IMR-90 (cell line): ENCODE data around the gene LTBP4.

Source experiments
- POLR2A ChIP-seq: IDR thresholded peaks from 2 replicates; pipeline ENCODE4 v1.6.1; 2012; ENCODE audit warnings: mild to moderate bottlenecking, low read depth, low read length
- TF ChIP-seq, protein P1 (sequence below): conservative IDR thresholded peaks from 2 replicates; pipeline ENCODE4 v1.5.1; 2012; ENCODE audit warnings: mild to moderate bottlenecking, low read depth, low read length, improper control_type of control experiment

DNA sequence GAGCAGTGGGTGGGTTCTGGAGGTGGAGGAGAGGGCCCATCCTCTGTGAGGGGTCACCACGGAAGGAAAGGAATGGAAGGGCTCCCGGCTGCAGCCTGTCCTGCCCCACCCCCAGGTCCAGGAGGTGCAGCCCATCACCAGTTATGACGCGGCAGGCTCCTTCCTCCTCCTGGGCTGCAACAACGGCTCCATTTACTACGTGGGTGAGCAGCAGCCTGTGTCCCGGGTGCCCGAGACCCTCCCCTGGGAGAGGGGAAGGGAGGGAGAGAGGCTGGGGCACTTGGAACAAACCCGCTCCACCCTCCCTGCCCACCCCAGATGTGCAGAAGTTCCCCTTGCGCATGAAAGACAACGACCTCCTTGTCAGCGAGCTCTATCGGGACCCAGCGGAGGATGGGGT lies 17.9 kb upstream of the LTBP4 start:
- TF ChIP-seq POLR2A, result no peak
- TF ChIP-seq, protein P1, sequence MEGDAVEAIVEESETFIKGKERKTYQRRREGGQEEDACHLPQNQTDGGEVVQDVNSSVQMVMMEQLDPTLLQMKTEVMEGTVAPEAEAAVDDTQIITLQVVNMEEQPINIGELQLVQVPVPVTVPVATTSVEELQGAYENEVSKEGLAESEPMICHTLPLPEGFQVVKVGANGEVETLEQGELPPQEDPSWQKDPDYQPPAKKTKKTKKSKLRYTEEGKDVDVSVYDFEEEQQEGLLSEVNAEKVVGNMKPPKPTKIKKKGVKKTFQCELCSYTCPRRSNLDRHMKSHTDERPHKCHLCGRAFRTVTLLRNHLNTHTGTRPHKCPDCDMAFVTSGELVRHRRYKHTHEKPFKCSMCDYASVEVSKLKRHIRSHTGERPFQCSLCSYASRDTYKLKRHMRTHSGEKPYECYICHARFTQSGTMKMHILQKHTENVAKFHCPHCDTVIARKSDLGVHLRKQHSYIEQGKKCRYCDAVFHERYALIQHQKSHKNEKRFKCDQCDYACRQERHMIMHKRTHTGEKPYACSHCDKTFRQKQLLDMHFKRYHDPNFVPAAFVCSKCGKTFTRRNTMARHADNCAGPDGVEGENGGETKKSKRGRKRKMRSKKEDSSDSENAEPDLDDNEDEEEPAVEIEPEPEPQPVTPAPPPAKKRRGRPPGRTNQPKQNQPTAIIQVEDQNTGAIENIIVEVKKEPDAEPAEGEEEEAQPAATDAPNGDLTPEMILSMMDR, result no peak
